Measurements from ENCODE around the gene ARHGAP28.

GRCh38 chr18:6714010-6714409, 15.5 kb upstream of the ARHGAP28 start:
- TF ChIP-seq CTCF (IDR thresholded peaks at IDR 0.05) (no peak), POLR2AphosphoS5 (IDR thresholded peaks at IDR 0.05; ENCODE audit: low read depth, low read length) (no peak)
